GM19397 (cell line): ENCODE results near the gene C6orf141.
A peak's percentile ranks its signal among the peaks of the same experiment; 100 is the strongest.

Source experiments
- ATAC-seq: cut with Tn5 transposase; IDR thresholded peaks from one replicate; pipeline ENCODE4 v1.9.1; 2021; ENCODE audit warnings: mild to moderate bottlenecking, moderate library complexity; ENCODE audit not compliant: unreplicated experiment

C6orf141 gene

GRCh38 chr6:49535795-49536194 lies 14.7 kb upstream of the C6orf141 start:
- no peak for ATAC-seq

- no peak for ATAC-seq
These were observed 11.4 kb upstream of the C6orf141 start for GRCh38 chr6:49539102-49539501.

- ATAC-seq, result no peak
These were observed 9.9 kb upstream of the C6orf141 start for GRCh38 chr6:49540614-49541013.

GRCh38 chr6:49541210-49541724 lies 9.2 kb upstream of the C6orf141 start:
- ATAC-seq, result no peak

- no peak for ATAC-seq
These were observed 8.5 kb upstream of the C6orf141 start for GRCh38 chr6:49541936-49542335.

GRCh38 chr6:49543087-49543858 lies 7.2 kb upstream of the C6orf141 start:
- ATAC-seq, result no peak

GRCh38 chr6:49546331-49546730 lies 4.1 kb upstream of the C6orf141 start:
- ATAC-seq, result no peak

- no peak for ATAC-seq
These were observed 1.7 kb upstream of the C6orf141 start for GRCh38 chr6:49548613-49549304.

- no peak for ATAC-seq
These were observed 577 bp upstream of the C6orf141 start for GRCh38 chr6:49549691-49550491.

- ATAC-seq, result peak; percentile 38
These were observed 804 bp downstream of the C6orf141 start for GRCh38 chr6:49551078-49551865.

GRCh38 chr6:49551866-49552129 lies 1.3 kb downstream of the C6orf141 start:
- peak; percentile 26 for ATAC-seq

GRCh38 chr6:49552596-49552995 lies 2.1 kb downstream of the C6orf141 start:
- no peak for ATAC-seq

GRCh38 chr6:49553384-49553783 lies 2.9 kb downstream of the C6orf141 start:
- no peak for ATAC-seq

- ATAC-seq, result no peak
These were observed 5.5 kb downstream of the C6orf141 start for GRCh38 chr6:49555951-49556350.

GRCh38 chr6:49556429-49556837 lies 6.0 kb downstream of the C6orf141 start:
- no peak for ATAC-seq

GRCh38 chr6:49557177-49557576 lies 6.7 kb downstream of the C6orf141 start:
- no peak for ATAC-seq

- no peak for ATAC-seq
These were observed 7.8 kb downstream of the C6orf141 start for GRCh38 chr6:49558238-49558637.

- ATAC-seq, result no peak
These were observed 12.8 kb downstream of the C6orf141 start for GRCh38 chr6:49563006-49563886.

GRCh38 chr6:49564552-49564951 lies 14.1 kb downstream of the C6orf141 start:
- ATAC-seq, result no peak

- ATAC-seq, result no peak
These were observed 14.8 kb downstream of the C6orf141 start for GRCh38 chr6:49565261-49565660.
